HepG2 (cell line): ENCODE data around the gene ZNF615. TPM values are rescaled to one million over a fixed set of nuclear protein-coding genes. Genes with fewer than 3 reads are reported as not detected.
"Not testable (repeated sequence)": the region's sequence is repeated elsewhere in the genome, so short reads cannot be mapped to it uniquely, and the experiment has no call there.

Source experiments
- ARID5B ChIP-seq: IDR thresholded peaks from 2 replicates; pipeline ENCODE4 v1.4.0; 2020; ENCODE audit warnings: mild to moderate bottlenecking, missing genetic modification reagents
- EP300 ChIP-seq, 3 experiments: sonication (generic) in 1 of 3; formaldehyde crosslinking in 1 of 3; IDR thresholded peaks; 2 replicates each; pipeline versions ENCODE4 v1.5.1 to v1.6.1; 2011 to 2020; ENCODE audit warnings: low read depth in 2 of 3, low read length in 2 of 3, borderline replicate concordance in 1 of 3, improper control_type of control experiment in 1 of 3, mild to moderate bottlenecking in 1 of 3, missing genetic modification reagents in 1 of 3, moderate library complexity in 1 of 3
- FOXJ3 ChIP-seq: sonication (generic); formaldehyde crosslinking; IDR thresholded peaks from 2 replicates; pipeline ENCODE4 v1.4.0; 2020; ENCODE audit warnings: missing genetic modification reagents, mild to moderate bottlenecking, borderline replicate concordance
- FOXP1 ChIP-seq, 2 experiments: fragments of 450-650 bp in 1 of 2; IDR thresholded peaks; 2 replicates each; pipeline ENCODE4 v1.6.1; 2017 to 2018; ENCODE audit warnings: antibody characterized with exemption in 1 of 2
- HMG20B ChIP-seq: conservative IDR thresholded peaks from 2 replicates; pipeline ENCODE4 v1.6.1; 2016; ENCODE audit warnings: missing genetic modification reagents, missing compliant biosample characterization
- IRF2 ChIP-seq: IDR thresholded peaks from 2 replicates; pipeline ENCODE4 v1.6.1; 2018; ENCODE audit warnings: missing genetic modification reagents, missing compliant biosample characterization
- KAT8 ChIP-seq: IDR thresholded peaks from 2 replicates; pipeline ENCODE4 v1.6.1; 2016; ENCODE audit warnings: missing genetic modification reagents, missing compliant biosample characterization
- MIXL1 ChIP-seq: IDR thresholded peaks from 2 replicates; pipeline ENCODE4 v1.6.1; 2016
- RARA ChIP-seq: IDR thresholded peaks from 2 replicates; pipeline ENCODE4 v1.6.1; 2016; ENCODE audit warnings: missing genetic modification reagents, missing compliant biosample characterization
- SOX5 ChIP-seq: IDR thresholded peaks from 2 replicates; pipeline ENCODE4 v1.6.1; 2016; ENCODE audit warnings: borderline replicate concordance
- TBX2 ChIP-seq: sonication (generic); formaldehyde crosslinking; IDR thresholded peaks from 2 replicates; pipeline ENCODE4 v1.5.0; 2020; ENCODE audit warnings: missing genetic modification reagents, mild to moderate bottlenecking, borderline replicate concordance
- TEAD3 ChIP-seq: optimal IDR thresholded peaks from 2 replicates; pipeline ENCODE3; 2016; ENCODE audit warnings: borderline replicate concordance
- ZGPAT ChIP-seq: IDR thresholded peaks from 2 replicates; pipeline ENCODE4 v1.6.1; 2016; ENCODE audit warnings: mild to moderate bottlenecking
- ZNF691 ChIP-seq: sonication (generic); formaldehyde crosslinking; IDR thresholded peaks from 2 replicates; pipeline ENCODE4 v1.4.0; 2020; ENCODE audit warnings: missing genetic modification reagents, low read depth, mild to moderate bottlenecking, borderline replicate concordance
- polyA plus RNA-seq, 8 experiments: library from polyadenylated mRNA; depleted of rRNA in 3 of 8; stranded (reverse) in 7 of 8; unstranded in 1 of 8; fragments of >200 nt; fragmentation: Illumina TruSeq in 4 of 8; extraction: Trizol in 4 of 8; gene quantifications; 2 replicates each; pipeline versions ENCODE4 v1.2.1 to v1.2.3, GENCODE V29; 2011 to 2016; ENCODE audit warnings: low read depth in 4 of 8, missing spikeins in 1 of 8, mixed read lengths in 1 of 8; ENCODE audit not compliant: insufficient read depth in 1 of 8
- total RNA-seq, 5 experiments: library from RNA; depleted of rRNA; stranded (reverse); fragments of >200 nt; fragmentation: Illumina TruSeq; extraction: Trizol; gene quantifications; 2 replicates each; pipeline ENCODE4 v1.2.3, GENCODE V29; 2016; ENCODE audit warnings: low read depth in 1 of 5
- TF ChIP-seq, protein P1 (sequence below): sonication (generic); formaldehyde crosslinking; IDR thresholded peaks from 2 replicates; pipeline ENCODE4 v1.9.0; 2021; ENCODE audit warnings: mild to moderate bottlenecking, missing genetic modification reagents

ZNF615 gene
- total and polyA plus RNA-seq, 2 of the 13 experiments (the other 11 are each of a cell fraction or from before 2014, with no cell fraction given), result 5.2 to 7.8 TPM

- TF ChIP-seq ZGPAT, result 0 out of 2 replicates have a peak, but pooled peaks have one; percentile 37
- TF ChIP-seq HMG20B, result 0 out of 2 replicates have a peak, but pooled peaks have one; percentile 39
- not testable (repeated sequence) for TF ChIP-seq FOXP1 (IDR thresholded peaks at IDR 0.05)
- TF ChIP-seq FOXP1 (CRISPR knock-in tag; IDR thresholded peaks at IDR 0.05), result peak; percentile 41; the same call in 1 of the 2 replicates
- peak in 1 of 2 experiments; percentile 42; a peak in 1 of 4 replicates for TF ChIP-seq EP300 (IDR thresholded peaks at IDR 0.05; ENCODE audit: low read depth in 2 of 2, low read length in 2 of 2)
- TF ChIP-seq EP300 (CRISPR knock-in tag; IDR thresholded peaks at IDR 0.05; ENCODE audit: borderline replicate concordance), result peak; percentile 50; the same call in 1 of the 2 replicates
- TF ChIP-seq ZNF691 (CRISPR knock-in tag), result 0 out of 2 replicates have a peak, but pooled peaks have one; percentile 28
- TF ChIP-seq TBX2 (CRISPR knock-in tag), result peak; percentile 36; the same call in 1 of the 2 replicates
- 0 out of 2 replicates have a peak, but pooled peaks have one; percentile 22 for TF ChIP-seq KAT8
- peak; percentile 84 for TF ChIP-seq ARID5B (CRISPR knock-in tag)
- TF ChIP-seq FOXJ3 (CRISPR knock-in tag), result peak; percentile 18; the same call in 1 of the 2 replicates
- peak; percentile 85 for TF ChIP-seq TEAD3
- peak; percentile 89 for TF ChIP-seq SOX5 (CRISPR knock-in tag)
- peak; percentile 38; the same call in 1 of the 2 replicates for TF ChIP-seq RARA (CRISPR knock-in tag)
- TF ChIP-seq MIXL1 (CRISPR knock-in tag), result peak; percentile 52; the same call in 1 of the 2 replicates
- 0 out of 2 replicates have a peak, but pooled peaks have one; percentile 47 for TF ChIP-seq IRF2
- TF ChIP-seq, protein P1, sequence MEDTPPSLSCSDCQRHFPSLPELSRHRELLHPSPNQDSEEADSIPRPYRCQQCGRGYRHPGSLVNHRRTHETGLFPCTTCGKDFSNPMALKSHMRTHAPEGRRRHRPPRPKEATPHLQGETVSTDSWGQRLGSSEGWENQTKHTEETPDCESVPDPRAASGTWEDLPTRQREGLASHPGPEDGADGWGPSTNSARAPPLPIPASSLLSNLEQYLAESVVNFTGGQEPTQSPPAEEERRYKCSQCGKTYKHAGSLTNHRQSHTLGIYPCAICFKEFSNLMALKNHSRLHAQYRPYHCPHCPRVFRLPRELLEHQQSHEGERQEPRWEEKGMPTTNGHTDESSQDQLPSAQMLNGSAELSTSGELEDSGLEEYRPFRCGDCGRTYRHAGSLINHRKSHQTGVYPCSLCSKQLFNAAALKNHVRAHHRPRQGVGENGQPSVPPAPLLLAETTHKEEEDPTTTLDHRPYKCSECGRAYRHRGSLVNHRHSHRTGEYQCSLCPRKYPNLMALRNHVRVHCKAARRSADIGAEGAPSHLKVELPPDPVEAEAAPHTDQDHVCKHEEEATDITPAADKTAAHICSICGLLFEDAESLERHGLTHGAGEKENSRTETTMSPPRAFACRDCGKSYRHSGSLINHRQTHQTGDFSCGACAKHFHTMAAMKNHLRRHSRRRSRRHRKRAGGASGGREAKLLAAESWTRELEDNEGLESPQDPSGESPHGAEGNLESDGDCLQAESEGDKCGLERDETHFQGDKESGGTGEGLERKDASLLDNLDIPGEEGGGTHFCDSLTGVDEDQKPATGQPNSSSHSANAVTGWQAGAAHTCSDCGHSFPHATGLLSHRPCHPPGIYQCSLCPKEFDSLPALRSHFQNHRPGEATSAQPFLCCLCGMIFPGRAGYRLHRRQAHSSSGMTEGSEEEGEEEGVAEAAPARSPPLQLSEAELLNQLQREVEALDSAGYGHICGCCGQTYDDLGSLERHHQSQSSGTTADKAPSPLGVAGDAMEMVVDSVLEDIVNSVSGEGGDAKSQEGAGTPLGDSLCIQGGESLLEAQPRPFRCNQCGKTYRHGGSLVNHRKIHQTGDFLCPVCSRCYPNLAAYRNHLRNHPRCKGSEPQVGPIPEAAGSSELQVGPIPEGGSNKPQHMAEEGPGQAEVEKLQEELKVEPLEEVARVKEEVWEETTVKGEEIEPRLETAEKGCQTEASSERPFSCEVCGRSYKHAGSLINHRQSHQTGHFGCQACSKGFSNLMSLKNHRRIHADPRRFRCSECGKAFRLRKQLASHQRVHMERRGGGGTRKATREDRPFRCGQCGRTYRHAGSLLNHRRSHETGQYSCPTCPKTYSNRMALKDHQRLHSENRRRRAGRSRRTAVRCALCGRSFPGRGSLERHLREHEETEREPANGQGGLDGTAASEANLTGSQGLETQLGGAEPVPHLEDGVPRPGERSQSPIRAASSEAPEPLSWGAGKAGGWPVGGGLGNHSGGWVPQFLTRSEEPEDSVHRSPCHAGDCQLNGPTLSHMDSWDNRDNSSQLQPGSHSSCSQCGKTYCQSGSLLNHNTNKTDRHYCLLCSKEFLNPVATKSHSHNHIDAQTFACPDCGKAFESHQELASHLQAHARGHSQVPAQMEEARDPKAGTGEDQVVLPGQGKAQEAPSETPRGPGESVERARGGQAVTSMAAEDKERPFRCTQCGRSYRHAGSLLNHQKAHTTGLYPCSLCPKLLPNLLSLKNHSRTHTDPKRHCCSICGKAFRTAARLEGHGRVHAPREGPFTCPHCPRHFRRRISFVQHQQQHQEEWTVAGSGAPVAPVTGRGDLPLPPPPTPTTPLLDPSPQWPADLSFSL (CRISPR knock-in tag), result 0 out of 2 replicates have a peak, but pooled peaks have one; percentile 27
Observed at GRCh38 chr19:52024478-52024877, 16.5 kb upstream of the ZNF615 start (continued).
